Chondrocyte (in vitro differentiated cells): ENCODE data around the gene ANTKMT. TPM values are rescaled to one million over a fixed set of nuclear protein-coding genes. Genes with fewer than 3 reads are reported as not detected.

Experiments used
- DNase-seq: peaks from one replicate; pipeline ENCODE4 v3.0.0; 2021; ENCODE audit warnings: mixed read lengths, low spot score
- H3K27ac Mint-ChIP-seq: one replicate; pipeline ENCODE4 v1.8.0; 2021; ENCODE audit warnings: mild to moderate bottlenecking, moderate library complexity, mixed read lengths; ENCODE audit not compliant: unreplicated experiment
- H3K27me3 Mint-ChIP-seq: 2 replicates; pipeline ENCODE4 v1.8.0; 2021; ENCODE audit warnings: low read depth, mixed read lengths
- H3K36me3 Mint-ChIP-seq: 2 replicates; pipeline ENCODE4 v1.8.0; 2021; ENCODE audit warnings: low read depth, mixed read lengths
- H3K4me1 Mint-ChIP-seq: 2 replicates; pipeline ENCODE4 v1.8.0; 2021; ENCODE audit warnings: low read depth, mild to moderate bottlenecking, mixed read lengths
- H3K4me3 Mint-ChIP-seq: one replicate; pipeline ENCODE4 v1.8.0; 2021; ENCODE audit warnings: mild to moderate bottlenecking, moderate library complexity, mixed read lengths; ENCODE audit not compliant: unreplicated experiment
- H3K9me3 Mint-ChIP-seq: 2 replicates; pipeline ENCODE4 v1.8.0; 2021; ENCODE audit warnings: low read depth, mixed read lengths
- total RNA-seq: library from RNA; stranded (reverse); gene quantifications from 3 replicates; pipeline ENCODE4 v1.2.1, GENCODE V29; 2021
- TF ChIP-seq, protein P1 (sequence below): fragments of 200-600 bp; sonication (generic); IDR thresholded peaks from 2 replicates; pipeline ENCODE4 v1.5.0; 2021; ENCODE audit warnings: antibody characterized with exemption, mild to moderate bottlenecking, moderate library complexity

The ANTKMT gene
- total RNA-seq, 1 donor from 2014 or later = 38.2 TPM

DNA sequence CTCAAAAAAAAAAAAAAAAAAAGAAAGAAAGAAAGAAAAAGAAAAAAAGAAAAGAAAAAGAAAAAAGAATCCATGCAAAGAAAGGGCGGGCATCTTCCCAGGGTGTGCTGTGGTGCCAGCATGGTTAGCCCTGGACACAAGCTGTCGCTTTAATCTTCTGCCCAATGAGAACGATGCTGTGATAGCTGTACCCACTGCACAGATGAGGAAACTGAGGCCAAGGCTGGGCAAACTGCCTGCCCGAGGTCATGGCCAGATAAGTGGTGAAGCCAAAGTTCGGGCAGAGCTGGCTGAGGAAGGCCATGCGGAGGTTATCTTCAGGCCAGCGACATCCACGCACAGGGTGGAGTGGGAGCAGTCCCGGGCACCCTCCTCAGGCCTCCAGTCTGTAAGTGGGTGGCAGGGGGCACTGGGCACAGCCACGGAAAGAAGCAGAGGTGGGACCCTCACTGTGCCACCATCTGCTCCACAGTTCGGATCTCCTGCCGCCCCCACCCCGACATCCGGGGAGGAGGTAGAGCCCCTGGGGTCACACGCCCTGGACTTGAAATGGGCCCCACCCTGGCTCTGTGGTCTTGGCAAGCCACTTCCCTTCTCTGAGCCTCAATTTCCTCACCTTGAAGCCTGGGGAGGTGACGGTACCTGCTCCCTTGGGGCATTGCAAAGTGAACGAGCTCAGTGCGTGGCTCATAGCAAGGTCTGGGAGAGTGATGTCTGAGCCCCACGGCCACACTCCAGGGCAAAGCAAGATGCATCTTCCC lies 21.9 kb upstream of the ANTKMT start:
- Mint-ChIP-seq H3K27ac (no peak overlapping the region), H3K9me3 (no peaks in the 10 kb centered on the region), H3K27me3 (peaks cover 29% of the 10 kb centered on the region), H3K4me1 (no peaks in the 10 kb centered on the region), H3K4me3 (no peak overlapping the region), H3K36me3 (peaks cover 1% of the 10 kb centered on the region)
- DNase-seq = no peak
- TF ChIP-seq, protein P1, sequence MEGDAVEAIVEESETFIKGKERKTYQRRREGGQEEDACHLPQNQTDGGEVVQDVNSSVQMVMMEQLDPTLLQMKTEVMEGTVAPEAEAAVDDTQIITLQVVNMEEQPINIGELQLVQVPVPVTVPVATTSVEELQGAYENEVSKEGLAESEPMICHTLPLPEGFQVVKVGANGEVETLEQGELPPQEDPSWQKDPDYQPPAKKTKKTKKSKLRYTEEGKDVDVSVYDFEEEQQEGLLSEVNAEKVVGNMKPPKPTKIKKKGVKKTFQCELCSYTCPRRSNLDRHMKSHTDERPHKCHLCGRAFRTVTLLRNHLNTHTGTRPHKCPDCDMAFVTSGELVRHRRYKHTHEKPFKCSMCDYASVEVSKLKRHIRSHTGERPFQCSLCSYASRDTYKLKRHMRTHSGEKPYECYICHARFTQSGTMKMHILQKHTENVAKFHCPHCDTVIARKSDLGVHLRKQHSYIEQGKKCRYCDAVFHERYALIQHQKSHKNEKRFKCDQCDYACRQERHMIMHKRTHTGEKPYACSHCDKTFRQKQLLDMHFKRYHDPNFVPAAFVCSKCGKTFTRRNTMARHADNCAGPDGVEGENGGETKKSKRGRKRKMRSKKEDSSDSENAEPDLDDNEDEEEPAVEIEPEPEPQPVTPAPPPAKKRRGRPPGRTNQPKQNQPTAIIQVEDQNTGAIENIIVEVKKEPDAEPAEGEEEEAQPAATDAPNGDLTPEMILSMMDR = no peak

DNA sequence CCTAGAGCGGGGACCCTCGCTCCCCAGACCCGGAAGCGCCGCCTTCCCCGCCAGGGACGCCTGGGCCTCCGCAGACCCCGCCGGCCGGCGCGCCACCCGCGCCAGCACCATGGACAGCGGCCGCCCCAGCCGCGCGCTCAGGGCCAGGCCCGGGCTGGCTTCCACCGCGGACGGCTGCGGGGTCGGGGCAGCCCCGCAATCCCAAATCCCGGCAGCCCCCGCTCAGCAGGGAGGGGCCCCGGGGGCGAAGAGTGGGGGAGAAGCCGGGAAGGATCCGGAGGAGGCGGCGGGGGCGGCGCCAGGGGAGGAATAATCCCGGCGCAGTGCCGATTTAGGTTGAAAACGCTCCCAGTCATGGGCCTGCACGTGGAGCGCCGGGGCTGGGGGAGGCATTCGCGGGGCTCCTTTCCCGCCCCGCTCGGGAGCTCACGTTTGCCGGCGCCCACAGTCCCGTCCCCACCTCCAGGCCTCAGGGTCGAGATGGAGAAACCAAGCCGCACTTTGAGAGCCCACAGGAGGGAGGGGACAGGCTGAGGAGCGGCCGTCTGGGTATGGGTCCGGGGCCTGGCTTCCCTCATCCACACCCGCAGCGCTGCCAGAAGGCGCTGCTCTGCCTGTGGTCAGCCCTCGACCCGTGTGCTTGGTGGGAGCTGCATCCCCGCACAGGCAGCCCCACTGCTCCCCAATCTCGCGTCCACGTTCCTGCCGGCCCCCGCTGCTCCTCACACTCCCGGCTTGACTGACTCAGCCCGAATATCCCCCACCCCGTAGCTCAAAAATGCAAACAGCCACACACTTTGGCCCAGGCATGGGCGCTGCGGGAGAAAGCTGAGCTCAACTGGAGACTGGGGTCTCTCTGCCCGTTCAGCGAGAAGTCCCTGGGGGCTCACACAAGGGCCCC lies 20.0 kb upstream of the ANTKMT start:
- no peak for DNase-seq
- peaks cover 1% of the 10 kb centered on the region for H3K36me3 Mint-ChIP-seq
- no peaks in the 10 kb centered on the region for H3K4me1 Mint-ChIP-seq
- TF ChIP-seq, protein P1 = no peak
- H3K27me3 Mint-ChIP-seq = peaks cover 25% of the 10 kb centered on the region
- no peak overlapping the region for H3K4me3 Mint-ChIP-seq
- H3K27ac Mint-ChIP-seq = no peak overlapping the region
- no peaks in the 10 kb centered on the region for H3K9me3 Mint-ChIP-seq

DNA sequence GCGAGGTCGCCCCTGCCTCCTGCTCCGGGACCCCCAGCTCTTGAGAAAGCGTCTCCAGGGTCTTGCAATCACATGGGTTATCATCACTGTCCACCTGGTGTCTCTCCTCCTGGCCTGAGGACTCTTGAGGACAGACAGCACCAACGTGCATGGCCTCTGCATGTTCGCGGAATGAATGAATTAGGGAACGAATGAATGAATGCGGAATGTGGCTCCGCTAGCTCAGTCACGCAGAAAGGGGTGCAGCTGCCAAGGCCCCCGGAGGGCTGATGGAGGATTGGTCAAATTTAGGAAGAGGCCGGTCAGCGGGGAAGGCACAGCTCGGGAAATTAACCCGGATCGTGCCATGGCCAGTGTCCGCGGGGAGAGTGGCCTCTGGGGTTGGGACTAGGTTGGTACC lies 18.6 kb upstream of the ANTKMT start:
- no peak overlapping the region for H3K27ac Mint-ChIP-seq

DNA sequence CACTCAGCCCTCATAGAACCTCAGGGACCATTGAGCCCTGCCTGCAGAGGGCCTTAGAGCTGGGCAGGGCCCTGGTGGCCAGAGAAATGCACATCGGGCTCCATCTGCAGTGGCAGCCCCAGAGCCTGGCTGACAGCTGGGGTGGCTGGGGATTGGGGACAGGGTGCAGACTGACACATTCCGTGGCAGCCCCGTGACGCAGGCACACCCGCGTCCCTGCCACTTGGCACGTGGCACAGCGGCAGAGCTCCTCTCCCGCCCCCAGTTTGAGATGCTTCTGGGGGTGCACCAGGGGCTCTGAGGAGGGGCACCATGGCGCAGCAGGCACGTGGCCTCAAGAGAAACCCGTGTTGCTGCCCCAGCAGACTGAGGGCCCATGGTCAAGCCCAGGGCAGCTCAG lies 17.5 kb upstream of the ANTKMT start:
- Mint-ChIP-seq H3K27me3 (peaks cover 37% of the 10 kb centered on the region), H3K27ac (no peak overlapping the region), H3K36me3 (peaks cover 1% of the 10 kb centered on the region), H3K4me3 (no peak overlapping the region), H3K9me3 (no peaks in the 10 kb centered on the region), H3K4me1 (no peaks in the 10 kb centered on the region)
- TF ChIP-seq, protein P1 = no peak
- no peak for DNase-seq

More for the DNA sequence above, 18.6 kb upstream of the ANTKMT start:
- no peak for DNase-seq
- H3K9me3 Mint-ChIP-seq = no peaks in the 10 kb centered on the region
- peaks cover 29% of the 10 kb centered on the region for H3K27me3 Mint-ChIP-seq
- TF ChIP-seq, protein P1 = no peak
- no peaks in the 10 kb centered on the region for H3K4me1 Mint-ChIP-seq
- H3K36me3 Mint-ChIP-seq = peaks cover 1% of the 10 kb centered on the region
- H3K4me3 Mint-ChIP-seq = no peak overlapping the region

GRCh38 chr16:704047-704446 lies 16.9 kb upstream of the ANTKMT start:
- Mint-ChIP-seq H3K36me3 (peaks cover 1% of the 10 kb centered on the region), H3K27me3 (peaks cover 42% of the 10 kb centered on the region), H3K4me3 (no peak overlapping the region), H3K27ac (no peak overlapping the region), H3K9me3 (no peaks in the 10 kb centered on the region), H3K4me1 (no peaks in the 10 kb centered on the region)
- TF ChIP-seq, protein P1 = no peak
- DNase-seq = no peak
